K562 (cell line): ENCODE results near the gene ACSS2. TPM values are rescaled to one million over a fixed set of nuclear protein-coding genes. Genes with fewer than 3 reads are reported as not detected.
A peak's percentile ranks its signal among the peaks of the same experiment; 100 is the strongest.

Experiments
- ATAC-seq: fragments of 200-7000 bp; cut with Tn5 transposase; 3 replicates; pipeline ENCODE4 v1.9.1; 2020; ENCODE audit warnings: moderate library complexity
- BruUV-seq: library from RNA; stranded (reverse); fragments of 400-500 nt; replicated peaks from 2 replicates; lab custom pipeline; 2021; lab: Mats Ljungman, UMichigan
- CTCF ChIA-PET: fragments of 300-600 bp; formaldehyde crosslinking; extraction: SDS; loops from one replicate; lab custom pipeline; 2021; ENCODE audit warnings: low intra/inter-chr PET ratio; lab: Yijun Ruan, JAX
- POLR2A ChIA-PET: fragments of 300-600, 350-650 bp; sonication (Branson Sonifier 250); formaldehyde crosslinking; extraction: SDS; loops from one replicate; lab custom pipeline; 2021; ENCODE audit warnings: antibody characterized with exemption, inconsistent platforms; lab: Yijun Ruan, JAX
- DNase-seq, 4 experiments: peaks; one replicate each; pipeline versions ENCODE4 v3.0.0 to v3.0.0-alpha.2; 2011 to 2018; ENCODE audit warnings: low spot score in 3 of 4, mixed read lengths in 3 of 4; ENCODE audit errors: extremely low read depth in 1 of 4
- FAIRE-seq: peaks from 2 replicates; lab custom pipeline; 2011; peaks lifted over from hg19 to GRCh38; lab: Jason Lieb, UNC
- H2AFZ ChIP-seq: 2 replicates; pipeline ENCODE4 v1.6.0; 2011; ENCODE audit warnings: low read depth, low read length, control low read depth, inconsistent platforms
- H3K27ac ChIP-seq: fragments of 200-600 bp; 3 replicates; pipeline ENCODE4 v1.8.0; 2011; ENCODE audit warnings: low read depth, mild to moderate bottlenecking, control low read depth, inconsistent platforms, low read length, moderate library complexity, mixed read lengths; ENCODE audit errors: extremely low read depth
- H3K27me3 ChIP-seq, 2 experiments: fragments of 300-600 bp in 1 of 2; 2 replicates in 1 of 2; 3 replicates in 1 of 2; pipeline versions ENCODE4 v1.6.0 to v1.8.0; 2011; ENCODE audit warnings: inconsistent platforms in 2 of 2, low read length in 2 of 2, mild to moderate bottlenecking in 1 of 2, mixed read lengths in 1 of 2, moderate library complexity in 1 of 2; ENCODE audit not compliant: control insufficient read depth in 2 of 2, insufficient read depth in 2 of 2
- H3K36me3 ChIP-seq: fragments of 300-600 bp; 3 replicates; pipeline ENCODE4 v1.8.0; 2011; ENCODE audit warnings: mild to moderate bottlenecking, low read length, inconsistent platforms; ENCODE audit not compliant: control insufficient read depth, insufficient read depth
- H3K4me1 ChIP-seq, 2 experiments: fragments of 200-600 bp in 1 of 2; replicated peaks in 1 of 2; 2 replicates in 1 of 2; 3 replicates in 1 of 2; pipeline versions ENCODE4 v1.5.1 to v1.8.0; 2011; ENCODE audit warnings: inconsistent platforms in 2 of 2, low read length in 2 of 2, mild to moderate bottlenecking in 1 of 2, mixed read lengths in 1 of 2, moderate library complexity in 1 of 2; ENCODE audit not compliant: control insufficient read depth in 2 of 2, insufficient read depth in 2 of 2
- H3K4me2 ChIP-seq: 2 replicates; pipeline ENCODE4 v1.6.1; 2011; ENCODE audit warnings: low read length, control low read depth, inconsistent platforms, mixed read lengths; ENCODE audit not compliant: insufficient read depth
- H3K4me3 ChIP-seq: fragments of 200-600 bp; sonication (generic), shearing (Covaris generic); 2 replicates; pipeline ENCODE4 v1.5.1; 2016; ENCODE audit warnings: control low read depth, inconsistent platforms
- H3K79me2 ChIP-seq: fragments of 200-600 bp; 3 replicates; pipeline ENCODE4 v1.8.0; 2011; ENCODE audit warnings: low read length, inconsistent platforms; ENCODE audit not compliant: control insufficient read depth, insufficient read depth
- H3K9ac ChIP-seq, 2 experiments: 2 replicates each; pipeline versions ENCODE4 v1.6.0 to v1.6.1; 2011; ENCODE audit warnings: low read depth in 2 of 2, low read length in 2 of 2, control low read depth in 1 of 2, inconsistent platforms in 1 of 2, mild to moderate bottlenecking in 1 of 2, mixed read lengths in 1 of 2; ENCODE audit not compliant: insufficient read depth in 1 of 2
- H3K9me1 ChIP-seq: one replicate; pipeline ENCODE4 v1.6.0; 2011; ENCODE audit warnings: inconsistent platforms, mild to moderate bottlenecking, low read length, moderate library complexity; ENCODE audit not compliant: control insufficient read depth, insufficient read depth
- H3K9me3 ChIP-seq: replicated peaks from 2 replicates; pipeline ENCODE4 v1.5.1; 2011; ENCODE audit warnings: low read depth, low read length, inconsistent platforms; ENCODE audit not compliant: control insufficient read depth, insufficient read depth
- H4K20me1 ChIP-seq: replicated peaks from 2 replicates; pipeline ENCODE4 v1.6.1; 2011; ENCODE audit warnings: low read length, inconsistent platforms, mixed read lengths; ENCODE audit not compliant: control insufficient read depth, insufficient read depth
- CBFA2T3 ChIP-seq: fragments of 450-650 bp; IDR thresholded peaks from 2 replicates; pipeline ENCODE4 v1.6.1; 2017
- ESRRA ChIP-seq: fragments of 450-650 bp; IDR thresholded peaks from 2 replicates; pipeline ENCODE4 v1.6.1; 2014; ENCODE audit warnings: low read depth, mild to moderate bottlenecking, moderate library complexity, borderline replicate concordance
- KLF16 ChIP-seq: IDR thresholded peaks from 2 replicates; pipeline ENCODE4 v1.6.1; 2016; ENCODE audit warnings: antibody characterized with exemption
- L3MBTL2 ChIP-seq: fragments of 450-650 bp; IDR thresholded peaks from 2 replicates; pipeline ENCODE4 v1.6.1; 2016; ENCODE audit warnings: mild to moderate bottlenecking, moderate library complexity
- TAL1 ChIP-seq: fragments of 450-650 bp; IDR thresholded peaks from 2 replicates; pipeline ENCODE4 v1.6.1; 2016; ENCODE audit warnings: mild to moderate bottlenecking
- TCF3 ChIP-seq: sonication (generic); formaldehyde crosslinking; IDR thresholded peaks from 2 replicates; pipeline ENCODE4 v1.4.0; 2020; ENCODE audit warnings: mild to moderate bottlenecking, missing genetic modification reagents
- TEAD4 ChIP-seq, 2 experiments: sonication (generic) in 1 of 2; formaldehyde crosslinking in 1 of 2; IDR thresholded peaks; 2 replicates each; pipeline versions ENCODE4 v1.6.1 to v1.8.0; 2012 to 2022; ENCODE audit warnings: borderline replicate concordance in 1 of 2, inconsistent platforms in 1 of 2, low read length in 1 of 2, mild to moderate bottlenecking in 1 of 2, missing genetic modification reagents in 1 of 2
- WGBS: fragments of 100-300 bp; shearing (Covaris generic); methylation state at CpG from one replicate; pipeline ENCODE4 v1.1.6; 2016; ENCODE audit warnings: low coverage, mixed read lengths; ENCODE audit not compliant: insufficient coverage; ENCODE audit errors: missing lambda C conversion rate; 5-methylcytosine and 5-hydroxymethylcytosine counted together
- in situ Hi-C: fragments of 300-500 bp; cut with MboI; formaldehyde crosslinking; loops from 4 replicates; pipeline ENCODE4 v1.15.0; 2018; ENCODE audit warnings: inconsistent platforms, mixed read lengths
- intact Hi-C: fragments of 100-400 bp; cut with micrococcal nuclease; formaldehyde crosslinking; loops from 2 replicates; pipeline ENCODE4 v1.14.2; 2022
- polyA plus RNA-seq, 8 experiments: library from polyadenylated mRNA; depleted of rRNA in 4 of 8; stranded (reverse) in 5 of 8; unstranded in 3 of 8; fragments of >200 nt; fragmentation: Nextera tagmentation in 2 of 8; fragmentation: Illumina TruSeq in 1 of 8; extraction: Ambion mirVana in 2 of 8; extraction: Trizol in 1 of 8; gene quantifications; 2 replicates each; pipeline versions ENCODE4 v1.2.1 to v1.2.3, GENCODE V29; 2011 to 2014; ENCODE audit warnings: inconsistent platforms in 1 of 8, missing spikeins in 1 of 8
- total RNA-seq, 7 experiments: library from RNA; depleted of rRNA in 6 of 7; stranded (reverse); fragments of >200 nt in 6 of 7; fragmentation: Illumina TruSeq in 2 of 7; extraction: Trizol in 2 of 7; gene quantifications; 2 replicates each; pipeline versions ENCODE4 v1.2.1 to v1.2.3, GENCODE V29; 2011 to 2021; ENCODE audit warnings: low replicate concordance in 1 of 7

ACSS2 gene
- total and polyA plus RNA-seq, 9 of the 15 experiments (the other 6 are each of a cell fraction or from before 2014, with no cell fraction given) = 21.9 to 246 (median 66.2) TPM

DNA sequence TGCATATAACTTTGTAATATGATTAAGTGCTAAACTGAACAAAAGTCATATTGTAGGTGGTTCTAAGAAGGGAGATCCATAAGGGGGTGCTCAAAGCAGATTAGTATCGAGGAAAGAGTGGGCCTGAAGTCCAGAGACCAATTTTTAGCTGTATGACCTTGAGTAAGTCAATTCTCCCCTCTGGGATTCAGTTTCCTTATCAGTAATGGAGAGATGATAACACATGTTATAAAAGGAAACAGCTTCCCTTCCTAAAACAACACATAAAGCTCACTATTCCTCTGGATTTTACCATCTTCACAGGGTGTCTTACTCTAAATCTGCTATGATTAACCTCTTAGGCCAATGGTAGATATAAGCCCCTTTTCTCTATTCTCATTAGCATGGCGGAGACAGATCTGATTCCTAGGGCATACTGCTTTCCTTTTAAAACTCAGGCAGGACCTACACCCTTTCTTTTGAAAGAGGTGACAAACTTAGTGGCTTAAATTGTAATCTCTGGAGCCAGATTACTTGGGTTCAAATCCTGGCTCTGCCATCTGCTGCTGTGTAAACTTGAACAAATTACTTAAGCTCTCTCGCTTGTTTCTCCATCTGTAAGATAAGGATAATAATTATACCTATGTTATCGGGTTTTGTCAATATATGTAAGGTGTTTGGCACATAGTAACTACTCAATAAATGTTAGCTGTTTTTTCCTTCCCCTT lies 39.5 kb downstream of the ACSS2 start:
- no peak overlapping the region for H3K4me2 ChIP-seq
- no peak overlapping the region for H3K4me3 ChIP-seq
- DNase-seq = no peak
- no peak for FAIRE-seq
- no peaks in the 10 kb centered on the region for H3K9me1 ChIP-seq
- H3K9me3 ChIP-seq = peaks cover 2% of the 10 kb centered on the region; the same call in 1 of the 2 replicates
- intact Hi-C loops = no loop called here
- 0 out of 2 replicates have a peak, but pooled peaks have one; percentile 8 for TF ChIP-seq TCF3 (CRISPR knock-in tag)
- peak; percentile 41 for TF ChIP-seq CBFA2T3
- peak; percentile 47; the same call in 1 of the 2 replicates for TF ChIP-seq TEAD4 (IDR thresholded peaks at IDR 0.05; ENCODE audit: low read length)
- no peak for TF ChIP-seq TEAD4 (CRISPR knock-in tag; IDR thresholded peaks at IDR 0.05; ENCODE audit: borderline replicate concordance)
- no peak for TF ChIP-seq L3MBTL2
- TF ChIP-seq KLF16 = no peak
- TF ChIP-seq ESRRA = peak; percentile 65; the same call in 1 of the 2 replicates
- TF ChIP-seq TAL1 = peak; percentile 33; the same call in 1 of the 2 replicates
- peaks cover 4 to 13% of the 10 kb centered on the region in 2 experiments; a peak in 3 of 5 replicates for H3K4me1 ChIP-seq
- no TSS peak for BruUV-seq
- H3K36me3 ChIP-seq = peaks cover 75% of the 10 kb centered on the region
- H4K20me1 ChIP-seq = no peaks in the 10 kb centered on the region; the same call in 1 of the 2 replicates
- ChIA-PET POLR2A (interaction anchor here (0.5 kb wide), 1 partner anchor 10 kb away, joined by 4 read pairs; no protein-coding TSS in a partner anchor), CTCF (no interaction called here)
- no peaks in the 10 kb centered on the region for H3K79me2 ChIP-seq
- in situ Hi-C loops = no loop called here
- no peak overlapping the region for H2AFZ ChIP-seq
- H3K27me3 ChIP-seq = no peaks in the 10 kb centered on the region
- no peak overlapping the region for H3K9ac ChIP-seq
- no peak overlapping the region for H3K27ac ChIP-seq
- WGBS = 44% methylated on average over 4 of the region's 4 CpGs
- ATAC-seq = no peak
